NCI-H510A treated with DMSO at 0.1 percent for 48 hours (cell line): Measurements from ENCODE around the gene NR2C2.

Experiments
- DNase-seq: peaks from one replicate; lab custom pipeline; 2025; lab: John Stamatoyannopoulos, UW

NR2C2 gene

GRCh38 chr3:14921811-14922705, 25.3 kb upstream of the NR2C2 start:
- no peak for DNase-seq

GRCh38 chr3:14922863-14923262, 24.5 kb upstream of the NR2C2 start:
- DNase-seq: no peak

- no peak for DNase-seq
Measured at GRCh38 chr3:14923476-14923875, 23.9 kb upstream of the NR2C2 start.

- DNase-seq: peak; percentile 71
Measured at GRCh38 chr3:14925729-14926591, 21.4 kb upstream of the NR2C2 start.

GRCh38 chr3:14926592-14926991, 20.8 kb upstream of the NR2C2 start:
- DNase-seq: no peak

- no peak for DNase-seq
Measured at GRCh38 chr3:14927308-14927707, 20.1 kb upstream of the NR2C2 start.

GRCh38 chr3:14929310-14930074, 17.9 kb upstream of the NR2C2 start:
- DNase-seq: no peak

GRCh38 chr3:14933820-14934425, 13.5 kb upstream of the NR2C2 start:
- no peak for DNase-seq

- no peak for DNase-seq
Measured at GRCh38 chr3:14935592-14936345, 11.6 kb upstream of the NR2C2 start.

- DNase-seq: no peak
Measured at GRCh38 chr3:14938954-14939353, 8.4 kb upstream of the NR2C2 start.

- DNase-seq: no peak
Measured at GRCh38 chr3:14941871-14942270, 5.5 kb upstream of the NR2C2 start.

- DNase-seq: no peak
Measured at GRCh38 chr3:14943042-14943441, 4.3 kb upstream of the NR2C2 start.

GRCh38 chr3:14946236-14946635, 1.1 kb upstream of the NR2C2 start:
- DNase-seq: no peak

- no peak for DNase-seq
Measured at GRCh38 chr3:14946739-14947099, 664 bp upstream of the NR2C2 start.

- peak; percentile 96 for DNase-seq
Measured at GRCh38 chr3:14947886-14948608, 664 bp downstream of the NR2C2 start.

GRCh38 chr3:14948609-14949038, 1.2 kb downstream of the NR2C2 start:
- DNase-seq: no peak

GRCh38 chr3:14949126-14949525, 1.7 kb downstream of the NR2C2 start:
- DNase-seq: no peak

- no peak for DNase-seq
Measured at GRCh38 chr3:14950274-14950673, 2.9 kb downstream of the NR2C2 start.

- no peak for DNase-seq
Measured at GRCh38 chr3:14957153-14957552, 9.8 kb downstream of the NR2C2 start.

- DNase-seq: no peak
Measured at GRCh38 chr3:14957925-14958324, 10.5 kb downstream of the NR2C2 start.
